Trophoblast cell (in vitro differentiated cells and primary cell): ENCODE measurements around the gene C16orf92.

ENCODE experiments used
- DNase-seq, 2 donors: peaks; one replicate each; pipeline ENCODE4 v3.0.0-alpha.2; 2016
- H2AFZ ChIP-seq: 2 replicates; pipeline ENCODE4 v1.6.1; 2013; ENCODE audit warnings: low read length, moderate library complexity, mild to moderate bottlenecking; ENCODE audit not compliant: insufficient read depth, poor library complexity
- H2AK5ac ChIP-seq: 2 replicates; pipeline ENCODE4 v1.6.1; 2013; ENCODE audit warnings: mild to moderate bottlenecking, low read length
- H2BK120ac ChIP-seq: 2 replicates; pipeline ENCODE4 v1.6.1; 2013; ENCODE audit warnings: low read length, mild to moderate bottlenecking, moderate library complexity; ENCODE audit not compliant: insufficient read depth, poor library complexity
- H2BK12ac ChIP-seq: 2 replicates; pipeline ENCODE4 v1.6.1; 2013; ENCODE audit warnings: mild to moderate bottlenecking, low read length, moderate library complexity
- H2BK5ac ChIP-seq: 2 replicates; pipeline ENCODE4 v1.6.1; 2013; ENCODE audit warnings: low read length, low read depth, moderate library complexity, mild to moderate bottlenecking; ENCODE audit not compliant: poor library complexity
- H3K14ac ChIP-seq: 2 replicates; pipeline ENCODE4 v1.6.1; 2013; ENCODE audit warnings: mild to moderate bottlenecking, low read length
- H3K18ac ChIP-seq: 2 replicates; pipeline ENCODE4 v1.6.1; 2013; ENCODE audit warnings: mild to moderate bottlenecking, low read length
- H3K23ac ChIP-seq: 2 replicates; pipeline ENCODE4 v1.6.1; 2013; ENCODE audit warnings: low read length
- H3K27ac ChIP-seq: 2 replicates; pipeline ENCODE4 v1.5.1; 2013; ENCODE audit warnings: low read depth, mild to moderate bottlenecking, inconsistent platforms, low read length, moderate library complexity
- H3K27me3 ChIP-seq: 2 replicates; pipeline ENCODE4 v1.6.1; 2013; ENCODE audit warnings: inconsistent platforms, mild to moderate bottlenecking, low read length, moderate library complexity; ENCODE audit not compliant: insufficient read depth
- H3K36me3 ChIP-seq, 2 experiments: 1 replicate in 1 of 2; 2 replicates in 1 of 2; pipeline ENCODE4 v1.6.1; 2013; ENCODE audit warnings: low read length in 2 of 2, mild to moderate bottlenecking in 2 of 2, moderate library complexity in 1 of 2; ENCODE audit not compliant: insufficient read depth in 2 of 2, control insufficient read depth in 1 of 2
- H3K4ac ChIP-seq: 2 replicates; pipeline ENCODE4 v1.6.1; 2013; ENCODE audit warnings: low read depth, mild to moderate bottlenecking, low read length, moderate library complexity
- H3K4me1 ChIP-seq, 2 experiments: 1 replicate in 1 of 2; 2 replicates in 1 of 2; pipeline ENCODE4 v1.6.1; 2013; ENCODE audit warnings: low read length in 2 of 2, mild to moderate bottlenecking in 2 of 2, moderate library complexity in 1 of 2; ENCODE audit not compliant: insufficient read depth in 2 of 2, control insufficient read depth in 1 of 2
- H3K4me2 ChIP-seq: 2 replicates; pipeline ENCODE4 v1.6.1; 2013; ENCODE audit warnings: inconsistent platforms, mild to moderate bottlenecking, low read length, moderate library complexity
- H3K4me3 ChIP-seq: 2 replicates; pipeline ENCODE4 v1.5.1; 2013; ENCODE audit warnings: mild to moderate bottlenecking, low read depth, low read length, inconsistent platforms
- H3K79me1 ChIP-seq: one replicate; pipeline ENCODE4 v1.6.1; 2013; ENCODE audit warnings: low read length
- H3K79me2 ChIP-seq: 2 replicates; pipeline ENCODE4 v1.6.1; 2013; ENCODE audit warnings: low read length, mild to moderate bottlenecking; ENCODE audit not compliant: control insufficient read depth, insufficient read depth, poor library complexity
- H3K9ac ChIP-seq: 2 replicates; pipeline ENCODE4 v1.6.1; 2013; ENCODE audit warnings: mild to moderate bottlenecking, low read length
- H3K9me3 ChIP-seq: 2 replicates; pipeline ENCODE4 v1.6.1; 2013; ENCODE audit warnings: low read depth, mild to moderate bottlenecking, control low read depth, inconsistent platforms, low read length; ENCODE audit not compliant: insufficient read depth
- H4K12ac ChIP-seq: 2 replicates; pipeline ENCODE4 v1.6.1; 2013; ENCODE audit warnings: low read depth, mild to moderate bottlenecking, low read length, moderate library complexity
- H4K8ac ChIP-seq: 2 replicates; pipeline ENCODE4 v1.6.1; 2013; ENCODE audit warnings: low read depth, mild to moderate bottlenecking, low read length, moderate library complexity
- H4K91ac ChIP-seq: one replicate; pipeline ENCODE4 v1.6.1; 2013; ENCODE audit warnings: low read depth, mild to moderate bottlenecking, low read length, moderate library complexity
- WGBS: extraction: QIAGEN DNeasy Blood & Tissue Kit; methylation state at CpG from one replicate; pipeline ENCODE4 v1.1.7; 2013; ENCODE audit warnings: missing lambda C conversion rate; ENCODE audit not compliant: insufficient read length, insufficient coverage; ENCODE audit errors: extremely low coverage; 5-methylcytosine and 5-hydroxymethylcytosine counted together

The C16orf92 gene

GRCh38 chr16:30030841-30031413 lies 7.9 kb downstream of the C16orf92 start, which contains the start of gene TLCD3B:
Gene TLCD3B (minus strand): TSS chr16:30031271. CDS start chr16:30030527, 744 bp downstream.
- Histone ChIP-seq H2BK120ac (no peak within 1 kb of the TSS), H3K4me1 (no peaks in the 10 kb centered on the region), H3K23ac (no peak within 1 kb of the TSS), H3K36me3 (no peaks in the 10 kb centered on the region), H3K4me2 (no peak within 1 kb of the TSS), H2BK12ac (no peak within 1 kb of the TSS), H4K12ac (no peak within 1 kb of the TSS), H3K14ac (no peak within 1 kb of the TSS), H3K4me3 (no peak within 1 kb of the TSS), H3K79me2 (no peaks in the 10 kb centered on the region), H4K8ac (no peak within 1 kb of the TSS), H2BK5ac (no peak within 1 kb of the TSS), H3K9me3 (peaks cover 2% of the 10 kb centered on the region), H2AFZ (no peak within 1 kb of the TSS), H3K4ac (no peak within 1 kb of the TSS), H4K91ac (no peak within 1 kb of the TSS), H3K79me1 (no peaks in the 10 kb centered on the region), H3K9ac (no peak within 1 kb of the TSS), H2AK5ac (no peak within 1 kb of the TSS), H3K27me3 (peaks cover 25% of the 10 kb centered on the region), H3K27ac (no peak within 1 kb of the TSS), H3K18ac (no peak within 1 kb of the TSS)
- no peak for DNase-seq
- WGBS: no CpG with 5 or more reads among the region's 27 CpGs

GRCh38 chr16:30031477-30031918 lies 8.5 kb downstream of the C16orf92 start:
- no peak overlapping the region for H3K4me3 ChIP-seq
- no peaks in the 10 kb centered on the region for H3K79me1 ChIP-seq
- H3K4me2 ChIP-seq: no peak overlapping the region
- H2AFZ ChIP-seq: no peak overlapping the region
- no peaks in the 10 kb centered on the region for H3K4me1 ChIP-seq
- H2BK120ac ChIP-seq: no peak overlapping the region
- no peak overlapping the region for H3K9ac ChIP-seq
- H3K14ac ChIP-seq: no peak overlapping the region
- H3K27me3 ChIP-seq: peaks cover 25% of the 10 kb centered on the region
- H4K91ac ChIP-seq: no peak overlapping the region
- H3K4ac ChIP-seq: no peak overlapping the region
- no peak overlapping the region for H2BK12ac ChIP-seq
- WGBS: no CpG with 5 or more reads among the region's 11 CpGs
- no peaks in the 10 kb centered on the region for H3K36me3 ChIP-seq
- no peak overlapping the region for H3K27ac ChIP-seq
- no peak overlapping the region for H2AK5ac ChIP-seq
- H2BK5ac ChIP-seq: no peak overlapping the region
- no peak overlapping the region for H4K8ac ChIP-seq
- H3K18ac ChIP-seq: no peak overlapping the region
- H3K79me2 ChIP-seq: no peaks in the 10 kb centered on the region
- no peak overlapping the region for H3K23ac ChIP-seq
- H4K12ac ChIP-seq: no peak overlapping the region
- no peak for DNase-seq
- H3K9me3 ChIP-seq: peaks cover 2% of the 10 kb centered on the region

DNA sequence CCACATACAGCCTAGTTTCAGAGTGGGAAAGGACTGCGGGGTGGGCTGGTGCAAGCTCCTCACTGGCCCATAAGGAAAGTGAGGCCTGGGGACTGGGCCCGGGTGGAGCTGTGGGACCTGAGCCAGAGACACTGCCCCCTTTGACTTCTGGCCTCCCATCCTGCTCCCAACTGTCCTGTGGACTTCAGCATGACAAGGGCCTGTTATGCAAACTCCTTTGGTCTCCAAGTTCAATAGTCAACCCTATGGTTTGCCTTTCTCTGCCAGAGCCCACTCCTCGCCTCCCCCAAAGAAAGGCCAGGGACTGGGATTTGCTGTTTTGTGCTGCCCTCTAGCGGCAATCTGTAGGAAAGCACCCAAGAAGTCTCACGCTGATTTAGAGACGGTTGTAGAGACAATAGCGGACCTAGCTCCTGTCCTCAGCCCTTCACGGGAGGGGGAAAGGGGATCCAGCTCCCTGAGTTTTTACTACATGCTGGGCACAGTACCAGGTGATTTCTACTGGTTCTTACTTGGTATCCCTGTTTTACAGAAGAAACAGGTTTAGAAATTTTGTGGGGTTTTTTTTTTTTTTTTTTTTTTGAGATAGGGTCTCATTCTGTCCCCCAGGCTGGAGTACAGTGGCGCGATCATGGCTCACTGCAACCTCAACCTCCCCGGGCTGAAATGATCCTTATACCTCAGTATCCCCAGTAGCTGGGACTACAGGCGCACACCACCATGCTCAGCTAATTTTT lies 9.3 kb downstream of the C16orf92 start:
- Histone ChIP-seq H3K4me3 (no peak overlapping the region), H3K4ac (no peak overlapping the region), H3K18ac (no peak overlapping the region), H4K12ac (no peak overlapping the region), H2BK5ac (no peak overlapping the region), H3K79me2 (no peaks in the 10 kb centered on the region), H2BK120ac (no peak overlapping the region), H3K27ac (no peak overlapping the region), H3K4me1 (no peaks in the 10 kb centered on the region), H4K91ac (no peak overlapping the region), H3K36me3 (no peaks in the 10 kb centered on the region), H3K23ac (no peak overlapping the region), H3K9ac (no peak overlapping the region), H3K79me1 (no peaks in the 10 kb centered on the region), H3K27me3 (peaks cover 25% of the 10 kb centered on the region), H4K8ac (no peak overlapping the region), H2AFZ (no peak overlapping the region), H3K9me3 (peaks cover 2% of the 10 kb centered on the region), H2BK12ac (no peak overlapping the region), H3K14ac (no peak overlapping the region), H2AK5ac (no peak overlapping the region), H3K4me2 (no peak overlapping the region)
- peak; percentile 33 to 76 for DNase-seq
- no CpG with 5 or more reads among the region's 12 CpGs for WGBS

- Histone ChIP-seq H3K4ac (no peak overlapping the region), H2AFZ (no peak overlapping the region), H4K8ac (no peak overlapping the region), H3K36me3 (no peaks in the 10 kb centered on the region), H3K9ac (no peak overlapping the region), H4K91ac (no peak overlapping the region), H3K4me3 (no peak overlapping the region), H3K27me3 (peaks cover 25% of the 10 kb centered on the region), H3K23ac (no peak overlapping the region), H2BK120ac (no peak overlapping the region), H3K18ac (no peak overlapping the region), H3K27ac (no peak overlapping the region), H3K4me1 (no peaks in the 10 kb centered on the region), H2BK5ac (no peak overlapping the region), H4K12ac (no peak overlapping the region), H3K79me2 (no peaks in the 10 kb centered on the region), H3K9me3 (peaks cover 2% of the 10 kb centered on the region), H2BK12ac (no peak overlapping the region), H3K79me1 (no peaks in the 10 kb centered on the region), H2AK5ac (no peak overlapping the region), H3K14ac (no peak overlapping the region), H3K4me2 (no peak overlapping the region)
- WGBS: no CpG with 5 or more reads among the region's 7 CpGs
- no peak for DNase-seq
These were observed 10.3 kb downstream of the C16orf92 start for GRCh38 chr16:30033270-30033669.
